Inferior parietal cortex (tissue), 1 donor: ENCODE results near the gene UPK1A.
A peak's percentile ranks its signal among the peaks of the same experiment; 100 is the strongest.
"Not testable (repeated sequence)": the region's sequence is repeated elsewhere in the genome, so short reads cannot be mapped to it uniquely, and the experiment has no call there.

Experiments used
- DNase-seq: peaks from one replicate; pipeline ENCODE4 v3.0.0-alpha.2; 2016; ENCODE audit errors: extremely low spot score

The UPK1A gene

DNA sequence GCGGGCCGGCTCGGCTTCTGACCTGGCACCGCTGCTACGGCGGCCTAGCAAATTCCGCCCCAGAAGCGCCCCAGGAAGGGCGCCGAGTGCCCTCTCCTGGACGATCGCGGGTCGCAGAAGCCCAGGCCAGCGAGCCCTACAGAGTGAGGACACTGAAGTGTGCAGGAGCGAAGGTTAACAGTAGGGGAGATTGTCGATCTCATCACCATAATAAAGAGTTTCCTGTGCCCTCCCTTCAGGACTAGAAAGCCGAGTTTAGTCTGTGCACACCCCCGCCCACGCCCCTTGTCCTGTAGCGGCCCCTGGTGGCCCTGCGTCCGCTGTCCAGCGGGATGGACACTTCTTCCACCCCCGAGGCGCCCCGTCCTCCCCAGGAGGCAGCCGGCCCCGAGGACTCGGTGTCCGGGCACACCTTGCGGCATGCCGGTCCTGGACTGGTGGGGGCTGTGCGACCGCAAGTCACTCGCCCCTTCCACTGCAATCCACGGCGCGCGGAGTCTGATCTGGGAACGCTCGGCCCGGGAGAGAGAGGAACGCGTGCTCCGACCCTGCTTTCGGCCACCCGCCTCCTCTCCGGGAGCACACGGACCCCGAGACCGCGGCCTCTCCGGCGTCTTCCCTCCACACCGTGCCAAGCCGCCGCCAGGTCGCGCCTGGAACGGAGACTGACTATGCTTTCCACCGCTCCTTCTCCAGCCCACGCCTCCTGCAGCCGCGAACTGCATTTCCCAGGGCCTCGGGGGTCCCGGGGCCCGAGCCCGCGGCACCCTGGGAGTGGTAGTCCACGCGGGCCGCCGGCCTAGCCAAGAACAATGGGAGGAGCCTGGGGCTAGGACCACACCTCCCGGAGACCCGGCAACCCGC, 50.7 kb downstream of the UPK1A start:
- DNase-seq, result peak; percentile 92

DNA sequence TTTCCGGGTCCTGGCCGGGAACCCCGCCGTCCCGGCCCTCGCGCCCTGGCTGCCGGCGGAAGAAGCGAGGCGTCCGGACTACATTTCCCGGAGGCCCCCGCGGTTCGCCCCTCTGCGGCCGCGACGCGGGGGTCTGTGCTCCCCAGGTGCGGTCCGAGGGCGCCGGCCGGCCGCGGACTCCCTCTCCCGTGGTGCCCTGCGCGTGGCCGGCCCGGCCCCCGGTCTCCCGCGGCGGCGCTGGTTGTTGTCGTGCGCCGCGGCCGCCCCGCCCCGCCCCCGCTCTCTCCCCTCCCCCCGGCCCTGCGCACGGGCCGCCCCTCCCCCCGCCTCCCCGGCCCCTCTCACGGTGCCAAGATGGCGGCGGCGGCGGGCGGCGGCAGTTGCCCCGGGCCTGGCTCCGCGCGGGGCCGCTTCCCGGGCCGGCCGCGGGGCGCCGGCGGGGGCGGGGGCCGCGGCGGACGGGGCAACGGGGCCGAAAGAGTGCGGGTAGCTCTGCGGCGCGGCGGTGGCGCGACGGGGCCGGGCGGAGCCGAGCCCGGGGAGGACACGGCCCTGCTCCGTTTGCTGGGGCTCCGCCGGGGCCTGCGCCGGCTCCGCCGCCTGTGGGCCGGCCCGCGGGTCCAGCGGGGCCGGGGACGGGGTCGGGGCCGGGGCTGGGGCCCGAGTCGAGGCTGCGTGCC, 51.5 kb downstream of the UPK1A start, which contains the start of gene KMT2B:
TSS of gene KMT2B (plus strand) at position 339 of the 680 bp plus-strand sequence. CDS start at position 355, 16 bp downstream.
- no peak for DNase-seq

DNA sequence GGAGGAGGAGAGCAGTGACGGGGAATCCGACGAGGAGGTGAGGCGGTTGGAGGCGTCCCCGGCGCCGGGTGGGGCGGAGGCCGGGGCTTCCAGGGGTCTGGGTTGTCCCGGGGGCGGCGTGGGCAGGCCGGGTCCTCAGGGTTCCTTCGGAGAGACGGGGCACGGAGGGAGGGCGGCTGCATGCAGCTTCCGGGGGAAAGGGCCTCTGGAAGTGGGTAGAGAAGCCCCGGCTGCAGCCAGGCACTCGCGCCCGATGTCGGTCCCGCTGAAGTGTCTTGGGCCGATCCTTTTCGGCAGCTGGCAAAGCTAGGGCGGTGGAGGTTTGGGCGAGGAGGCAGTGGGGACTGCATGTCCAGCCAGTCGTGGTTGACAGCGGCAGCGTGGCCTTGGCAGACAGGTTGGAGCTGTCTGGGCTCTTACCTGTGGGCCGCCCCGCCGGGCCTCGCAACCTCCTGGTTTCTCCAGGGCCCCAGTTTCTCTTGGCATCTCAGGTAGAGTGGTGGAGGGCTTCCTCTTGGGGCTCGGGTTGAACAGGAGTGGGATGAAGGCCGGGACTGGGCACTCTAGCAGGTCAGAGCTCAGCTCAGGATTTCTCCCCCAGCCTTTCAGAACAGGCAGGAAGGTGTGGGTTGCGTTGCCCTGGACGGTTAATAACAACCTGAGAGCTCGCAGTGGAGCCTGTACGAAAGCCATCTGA, 52.2 kb downstream of the UPK1A start:
- no peak for DNase-seq

- DNase-seq, result no peak
These were observed 53.3 kb downstream of the UPK1A start for GRCh38 chr19:35719402-35720162.

GRCh38 chr19:35720163-35720524, 53.8 kb downstream of the UPK1A start:
- DNase-seq, result no peak

- DNase-seq, result no peak
These were observed 54.3 kb downstream of the UPK1A start for GRCh38 chr19:35720648-35721047.

GRCh38 chr19:35721374-35721773, 55.1 kb downstream of the UPK1A start:
- no peak for DNase-seq

DNA sequence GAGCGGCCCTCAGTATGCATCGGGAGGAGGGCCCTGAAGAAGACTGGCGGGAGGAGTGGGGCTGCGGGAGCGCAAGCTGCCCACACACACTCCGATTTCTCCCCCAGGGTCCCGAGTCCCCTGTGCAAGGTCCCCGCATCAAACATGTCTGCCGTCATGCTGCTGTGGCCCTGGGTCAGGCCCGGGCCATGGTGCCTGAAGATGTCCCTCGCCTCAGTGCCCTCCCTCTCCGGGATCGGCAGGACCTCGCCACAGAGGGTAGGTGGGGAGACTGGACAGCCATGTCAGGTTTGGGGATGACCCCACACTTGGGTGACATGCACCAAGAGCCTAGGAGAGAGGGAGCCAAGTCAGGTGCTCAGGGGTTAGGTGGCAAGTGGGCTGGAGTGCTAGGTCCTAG, 56.1 kb downstream of the UPK1A start:
- DNase-seq, result no peak

- no peak for DNase-seq
These were observed 56.6 kb downstream of the UPK1A start for GRCh38 chr19:35722897-35723296.

DNA sequence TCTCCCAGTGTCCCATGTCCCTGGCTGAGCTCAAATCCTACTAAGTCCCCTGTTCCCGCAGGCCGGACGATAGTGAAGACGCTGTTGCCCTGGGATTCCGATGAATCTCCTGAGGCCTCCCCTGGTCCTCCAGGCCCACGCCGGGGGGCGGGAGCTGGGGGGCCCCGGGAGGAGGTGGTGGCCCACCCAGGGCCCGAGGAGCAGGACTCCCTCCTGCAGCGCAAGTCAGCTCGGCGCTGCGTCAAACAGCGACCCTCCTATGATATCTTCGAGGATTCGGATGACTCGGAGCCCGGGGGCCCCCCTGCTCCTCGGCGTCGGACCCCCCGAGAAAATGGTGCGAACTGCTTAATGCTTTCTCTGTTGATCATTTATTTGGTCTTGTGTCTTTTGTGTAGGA, 57.4 kb downstream of the UPK1A start:
- no peak for DNase-seq

DNA sequence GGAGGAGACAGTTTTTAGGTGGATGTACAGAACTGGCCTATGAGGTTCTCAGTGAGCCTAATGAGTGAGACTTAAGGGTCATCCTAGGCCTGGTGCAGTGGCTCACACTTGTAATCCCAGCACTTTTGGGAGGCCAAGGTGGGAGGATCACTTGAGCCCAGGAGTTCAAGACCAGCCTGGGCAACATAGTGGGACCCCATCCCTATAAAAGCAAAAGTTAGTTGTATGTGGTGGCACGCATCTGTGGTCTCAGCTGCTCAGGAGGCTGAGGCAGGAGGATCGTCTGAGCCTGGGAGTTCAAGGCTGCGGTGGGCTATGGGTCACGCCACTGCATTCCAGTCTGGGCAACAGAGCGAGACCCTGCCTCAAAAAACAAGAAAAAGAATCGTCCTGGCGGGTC, 57.8 kb downstream of the UPK1A start:
- DNase-seq, result not testable (repeated sequence)

DNA sequence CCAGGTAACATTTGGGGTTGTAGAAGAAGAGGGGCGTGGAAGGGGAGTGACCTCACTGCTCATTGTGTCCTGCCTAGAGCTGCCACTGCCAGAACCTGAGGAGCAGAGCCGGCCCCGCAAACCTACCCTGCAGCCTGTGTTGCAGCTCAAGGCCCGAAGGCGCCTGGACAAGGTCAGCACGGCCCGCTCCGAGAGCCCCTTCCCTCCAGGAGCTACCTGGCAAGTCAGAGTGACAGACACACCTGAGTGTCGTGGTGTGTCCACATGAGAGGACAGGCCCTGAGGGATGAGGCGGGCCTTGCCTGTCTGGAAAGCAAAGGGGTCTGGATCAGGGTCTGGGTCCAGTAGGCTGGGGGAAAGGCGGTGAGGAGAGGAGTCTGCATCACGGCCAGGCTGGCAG, 58.2 kb downstream of the UPK1A start:
- no peak for DNase-seq

GRCh38 chr19:35725216-35725861, 59.0 kb downstream of the UPK1A start:
- no peak for DNase-seq

DNA sequence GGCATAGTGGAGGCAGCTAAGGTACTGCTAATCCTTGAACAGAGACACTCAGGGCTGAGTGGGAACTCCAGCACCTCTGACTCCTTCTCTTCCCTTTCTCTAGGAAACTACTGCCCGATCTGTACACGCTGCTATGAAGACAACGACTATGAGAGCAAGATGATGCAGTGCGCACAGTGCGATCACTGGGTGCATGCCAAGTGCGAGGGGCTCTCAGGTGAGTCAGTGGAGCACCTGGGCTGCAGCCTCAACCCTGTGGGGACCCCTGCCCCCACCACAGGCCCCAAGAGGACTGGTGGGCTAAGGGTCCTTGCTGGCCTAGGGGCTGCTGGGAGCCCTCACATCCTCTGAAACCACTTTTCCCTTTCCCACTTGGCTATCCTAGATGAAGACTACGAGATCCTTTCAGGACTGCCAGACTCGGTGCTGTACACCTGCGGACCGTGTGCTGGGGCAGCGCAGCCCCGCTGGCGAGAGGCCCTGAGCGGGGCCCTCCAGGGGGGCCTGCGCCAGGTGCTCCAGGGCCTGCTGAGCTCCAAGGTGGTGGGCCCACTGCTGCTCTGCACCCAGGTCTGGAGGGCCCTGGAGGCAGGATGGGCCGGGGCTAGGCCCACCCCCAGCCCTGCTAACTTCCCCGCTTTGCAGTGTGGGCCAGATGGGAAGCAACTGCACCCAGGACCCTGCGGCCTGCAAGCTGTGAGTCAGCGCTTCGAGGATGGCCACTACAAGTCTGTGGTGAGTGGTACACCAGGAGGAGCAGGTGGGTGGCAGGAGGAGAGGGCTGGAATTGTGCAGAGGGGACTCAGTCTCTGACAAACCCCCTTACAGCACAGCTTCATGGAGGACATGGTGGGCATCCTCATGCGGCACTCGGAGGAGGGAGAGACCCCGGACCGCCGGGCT, 61.0 kb downstream of the UPK1A start:
- no peak for DNase-seq
